Gastroesophageal sphincter (tissue), 3 donors: ENCODE measurements around the gene WDR53.

Source experiments
- POLR2AphosphoS5 ChIP-seq: sonication (generic); formaldehyde crosslinking; IDR thresholded peaks from one replicate; pipeline ENCODE4 v1.6.1; 2017; ENCODE audit warnings: antibody characterized with exemption
- TF ChIP-seq, protein P1 (sequence below), 4 experiments: fragments of 200-600 bp in 2 of 4; fragments of 450-650 bp in 2 of 4; sonication (generic) in 1 of 4; IDR thresholded peaks; one replicate each; pipeline ENCODE4 v1.5.1; 2017 to 2019; ENCODE audit warnings: antibody characterized with exemption in 4 of 4, mild to moderate bottlenecking in 2 of 4, moderate library complexity in 2 of 4

DNA sequence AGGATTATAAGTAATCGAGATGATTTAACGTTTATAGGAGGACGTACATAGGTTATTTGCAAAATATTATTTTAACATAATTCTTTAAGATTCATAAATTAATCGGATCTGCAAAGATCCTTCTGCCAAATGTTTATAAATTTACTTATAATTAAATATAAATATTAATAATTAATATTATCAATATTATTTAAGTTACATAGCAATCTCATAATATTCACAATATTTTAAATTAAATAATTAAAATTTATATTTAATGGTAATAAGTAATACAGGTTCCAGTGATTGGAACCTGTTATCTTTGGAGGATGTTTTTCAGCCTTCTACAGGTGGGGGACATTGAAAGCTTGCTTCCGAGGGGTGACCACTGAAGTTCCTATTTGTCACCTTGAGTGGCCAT is 16.1 kb downstream of the WDR53 start:
- TF ChIP-seq, protein P1, sequence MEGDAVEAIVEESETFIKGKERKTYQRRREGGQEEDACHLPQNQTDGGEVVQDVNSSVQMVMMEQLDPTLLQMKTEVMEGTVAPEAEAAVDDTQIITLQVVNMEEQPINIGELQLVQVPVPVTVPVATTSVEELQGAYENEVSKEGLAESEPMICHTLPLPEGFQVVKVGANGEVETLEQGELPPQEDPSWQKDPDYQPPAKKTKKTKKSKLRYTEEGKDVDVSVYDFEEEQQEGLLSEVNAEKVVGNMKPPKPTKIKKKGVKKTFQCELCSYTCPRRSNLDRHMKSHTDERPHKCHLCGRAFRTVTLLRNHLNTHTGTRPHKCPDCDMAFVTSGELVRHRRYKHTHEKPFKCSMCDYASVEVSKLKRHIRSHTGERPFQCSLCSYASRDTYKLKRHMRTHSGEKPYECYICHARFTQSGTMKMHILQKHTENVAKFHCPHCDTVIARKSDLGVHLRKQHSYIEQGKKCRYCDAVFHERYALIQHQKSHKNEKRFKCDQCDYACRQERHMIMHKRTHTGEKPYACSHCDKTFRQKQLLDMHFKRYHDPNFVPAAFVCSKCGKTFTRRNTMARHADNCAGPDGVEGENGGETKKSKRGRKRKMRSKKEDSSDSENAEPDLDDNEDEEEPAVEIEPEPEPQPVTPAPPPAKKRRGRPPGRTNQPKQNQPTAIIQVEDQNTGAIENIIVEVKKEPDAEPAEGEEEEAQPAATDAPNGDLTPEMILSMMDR (IDR thresholded peaks at IDR 0.05) = no peak
- TF ChIP-seq POLR2AphosphoS5 = no peak
